G401 (cell line): ENCODE measurements around the gene ARF1. TPM values are rescaled to one million over a fixed set of nuclear protein-coding genes. Genes with fewer than 3 reads are reported as not detected.

ENCODE experiments used
- DNase-seq: peaks from one replicate; pipeline ENCODE4 v3.0.0-alpha.2; 2015; ENCODE audit warnings: low spot score
- in situ Hi-C: cut with HindIII; loops from 2 replicates; pipeline ENCODE4 v1.10.0; 2016; ENCODE audit warnings: low sequenced_read_pairs, mixed read lengths
- total RNA-seq: library from RNA; depleted of rRNA; stranded (reverse); fragments of >200 nt; shearing (Covaris generic); gene quantifications from 2 replicates; pipeline ENCODE4 v1.2.3, GENCODE V29; 2014

ARF1 gene
- total RNA-seq, 1 experiment from 2014 or later, result 328 TPM

DNA sequence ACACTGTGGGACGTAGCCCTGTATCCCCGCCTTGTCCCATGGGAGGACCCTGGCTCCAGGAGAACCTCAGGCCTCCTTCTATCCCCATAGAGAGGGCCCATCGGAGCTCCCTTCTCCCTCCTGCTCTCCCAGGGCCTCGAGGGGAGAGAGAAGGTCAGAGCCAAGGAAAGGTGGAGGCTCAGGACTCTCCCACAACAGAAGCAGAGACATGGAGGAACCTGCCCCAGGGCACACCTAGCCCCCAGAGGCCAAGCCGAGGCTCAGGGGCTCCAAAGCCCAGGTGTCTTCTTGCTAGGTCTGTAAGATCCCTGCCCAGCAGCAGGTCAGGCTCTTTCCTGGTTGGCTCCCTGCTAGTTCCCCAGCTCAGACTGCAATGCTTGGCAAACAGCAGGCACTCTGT, 34.4 kb upstream of the ARF1 start:
- no peak for DNase-seq
- in situ Hi-C loops, result no loop called here

DNA sequence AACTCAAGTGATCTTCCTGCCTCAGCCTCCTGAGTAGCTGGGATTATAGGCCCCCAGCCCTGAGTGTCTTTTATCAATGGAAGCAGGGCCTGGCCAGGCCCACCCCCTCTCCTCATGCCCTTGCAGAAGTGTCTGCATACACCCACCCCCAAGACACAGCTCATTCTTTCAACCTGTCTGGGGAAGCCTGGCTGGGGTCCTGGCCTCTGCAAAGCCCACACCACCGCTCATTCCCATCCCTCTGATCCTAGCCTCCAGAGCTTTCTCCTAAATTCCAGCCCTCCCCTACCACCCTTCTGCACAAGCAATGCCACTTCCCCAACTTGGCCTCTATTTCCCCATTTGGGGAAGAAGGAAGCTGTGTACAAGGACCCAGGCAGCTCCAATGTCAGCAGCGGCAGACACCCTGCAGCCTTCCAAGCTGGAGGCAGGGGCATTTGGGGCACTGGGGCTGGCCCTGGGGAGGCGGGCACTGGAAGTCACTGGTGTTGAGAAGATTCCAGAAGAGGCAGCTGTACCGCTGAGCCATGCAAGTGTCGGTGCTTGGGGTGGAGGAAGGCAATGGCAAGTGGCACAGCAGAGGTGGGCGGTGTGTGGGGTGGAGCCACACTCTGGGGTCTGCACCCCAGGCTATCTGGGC, 33.7 kb upstream of the ARF1 start:
- in situ Hi-C loops, result no loop called here
- no peak for DNase-seq

DNA sequence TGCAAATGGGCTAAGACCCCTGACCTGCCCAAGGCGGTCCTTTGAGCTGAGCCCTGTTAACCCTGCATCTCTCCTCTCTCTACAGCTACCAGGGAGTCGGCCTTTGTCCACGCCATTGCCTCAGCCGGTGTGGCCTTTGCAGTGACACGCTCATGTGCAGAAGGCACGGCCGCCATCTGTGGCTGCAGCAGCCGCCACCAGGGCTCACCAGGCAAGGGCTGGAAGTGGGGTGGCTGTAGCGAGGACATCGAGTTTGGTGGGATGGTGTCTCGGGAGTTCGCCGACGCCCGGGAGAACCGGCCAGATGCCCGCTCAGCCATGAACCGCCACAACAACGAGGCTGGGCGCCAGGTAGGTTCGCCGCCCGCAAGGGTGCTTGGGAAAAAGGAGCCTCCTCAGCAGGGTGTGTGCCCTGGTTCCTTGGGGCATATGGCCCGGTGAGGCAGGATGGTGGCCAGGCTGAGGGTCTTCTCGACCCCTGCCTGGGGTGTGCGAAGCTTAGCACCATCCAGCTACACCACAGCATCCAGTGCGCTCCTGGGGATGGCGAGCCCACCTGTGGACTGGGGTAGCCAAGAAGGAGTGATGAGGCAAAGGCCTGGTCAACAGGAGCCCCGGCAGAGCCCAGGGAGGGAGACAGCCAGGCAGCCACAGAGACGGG, 31.8 kb upstream of the ARF1 start:
- in situ Hi-C loops, result no loop called here
- no peak for DNase-seq

DNA sequence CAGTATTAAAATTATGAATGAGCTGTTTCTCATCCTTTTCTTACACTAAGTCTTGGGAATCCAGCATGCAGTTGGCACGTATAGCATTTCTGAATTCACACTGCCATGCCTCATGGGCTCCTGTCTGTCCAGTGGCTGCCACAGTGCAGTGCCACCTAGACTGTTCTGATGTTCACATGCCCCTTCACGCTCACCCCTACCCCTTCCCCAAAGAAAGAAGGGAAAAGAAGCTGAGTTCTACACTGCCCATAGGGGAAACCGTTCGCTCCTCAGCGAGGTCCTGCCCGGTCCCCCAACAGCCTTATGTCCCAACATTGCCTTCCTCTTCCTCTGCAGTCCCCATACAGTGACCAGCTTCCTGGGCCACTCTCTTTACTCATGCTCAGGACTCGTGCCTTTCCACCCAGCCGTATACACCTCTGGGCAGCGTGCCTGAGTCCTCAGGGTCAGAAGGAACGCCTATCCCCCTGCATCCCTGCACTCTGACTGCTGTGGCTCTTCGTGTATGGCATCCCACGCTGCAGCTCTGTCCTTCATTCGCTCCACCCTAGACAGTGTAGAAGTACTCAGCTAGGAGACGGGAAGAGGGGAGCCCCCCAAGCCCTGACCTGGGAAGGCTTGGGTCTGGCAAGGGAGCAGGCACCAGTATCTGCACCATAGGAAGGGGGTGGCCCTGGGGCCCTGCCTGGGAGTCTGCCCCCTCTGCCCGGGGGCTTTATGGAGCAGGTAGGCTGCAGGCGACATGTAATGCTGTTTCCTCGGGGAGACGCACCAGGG, 24.1 kb upstream of the ARF1 start:
- no peak for DNase-seq
- in situ Hi-C loops, result no loop called here

DNA sequence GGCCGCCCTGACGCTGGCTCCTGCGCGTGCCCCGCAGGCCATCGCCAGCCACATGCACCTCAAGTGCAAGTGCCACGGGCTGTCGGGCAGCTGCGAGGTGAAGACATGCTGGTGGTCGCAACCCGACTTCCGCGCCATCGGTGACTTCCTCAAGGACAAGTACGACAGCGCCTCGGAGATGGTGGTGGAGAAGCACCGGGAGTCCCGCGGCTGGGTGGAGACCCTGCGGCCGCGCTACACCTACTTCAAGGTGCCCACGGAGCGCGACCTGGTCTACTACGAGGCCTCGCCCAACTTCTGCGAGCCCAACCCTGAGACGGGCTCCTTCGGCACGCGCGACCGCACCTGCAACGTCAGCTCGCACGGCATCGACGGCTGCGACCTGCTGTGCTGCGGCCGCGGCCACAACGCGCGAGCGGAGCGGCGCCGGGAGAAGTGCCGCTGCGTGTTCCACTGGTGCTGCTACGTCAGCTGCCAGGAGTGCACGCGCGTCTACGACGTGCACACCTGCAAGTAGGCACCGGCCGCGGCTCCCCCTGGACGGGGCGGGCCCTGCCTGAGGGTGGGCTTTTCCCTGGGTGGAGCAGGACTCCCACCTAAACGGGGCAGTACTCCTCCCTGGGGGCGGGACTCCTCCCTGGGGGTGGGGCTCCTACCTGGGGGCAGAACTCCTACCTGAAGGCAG, 23.4 kb upstream of the ARF1 start:
- in situ Hi-C loops, result no loop called here
- DNase-seq, result no peak

DNA sequence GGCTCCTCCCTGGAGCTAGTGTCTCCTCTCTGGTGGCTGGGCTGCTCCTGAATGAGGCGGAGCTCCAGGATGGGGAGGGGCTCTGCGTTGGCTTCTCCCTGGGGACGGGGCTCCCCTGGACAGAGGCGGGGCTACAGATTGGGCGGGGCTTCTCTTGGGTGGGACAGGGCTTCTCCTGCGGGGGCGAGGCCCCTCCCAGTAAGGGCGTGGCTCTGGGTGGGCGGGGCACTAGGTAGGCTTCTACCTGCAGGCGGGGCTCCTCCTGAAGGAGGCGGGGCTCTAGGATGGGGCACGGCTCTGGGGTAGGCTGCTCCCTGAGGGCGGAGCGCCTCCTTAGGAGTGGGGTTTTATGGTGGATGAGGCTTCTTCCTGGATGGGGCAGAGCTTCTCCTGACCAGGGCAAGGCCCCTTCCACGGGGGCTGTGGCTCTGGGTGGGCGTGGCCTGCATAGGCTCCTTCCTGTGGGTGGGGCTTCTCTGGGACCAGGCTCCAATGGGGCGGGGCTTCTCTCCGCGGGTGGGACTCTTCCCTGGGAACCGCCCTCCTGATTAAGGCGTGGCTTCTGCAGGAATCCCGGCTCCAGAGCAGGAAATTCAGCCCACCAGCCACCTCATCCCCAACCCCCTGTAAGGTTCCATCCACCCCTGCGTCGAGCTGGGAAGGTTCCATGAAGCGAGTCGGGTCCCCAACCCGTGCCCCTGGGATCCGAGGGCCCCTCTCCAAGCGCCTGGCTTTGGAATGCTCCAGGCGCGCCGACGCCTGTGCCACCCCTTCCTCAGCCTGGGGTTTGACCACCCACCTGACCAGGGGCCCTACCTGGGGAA, 22.7 kb upstream of the ARF1 start:
- DNase-seq, result no peak
- in situ Hi-C loops, result no loop called here

DNA sequence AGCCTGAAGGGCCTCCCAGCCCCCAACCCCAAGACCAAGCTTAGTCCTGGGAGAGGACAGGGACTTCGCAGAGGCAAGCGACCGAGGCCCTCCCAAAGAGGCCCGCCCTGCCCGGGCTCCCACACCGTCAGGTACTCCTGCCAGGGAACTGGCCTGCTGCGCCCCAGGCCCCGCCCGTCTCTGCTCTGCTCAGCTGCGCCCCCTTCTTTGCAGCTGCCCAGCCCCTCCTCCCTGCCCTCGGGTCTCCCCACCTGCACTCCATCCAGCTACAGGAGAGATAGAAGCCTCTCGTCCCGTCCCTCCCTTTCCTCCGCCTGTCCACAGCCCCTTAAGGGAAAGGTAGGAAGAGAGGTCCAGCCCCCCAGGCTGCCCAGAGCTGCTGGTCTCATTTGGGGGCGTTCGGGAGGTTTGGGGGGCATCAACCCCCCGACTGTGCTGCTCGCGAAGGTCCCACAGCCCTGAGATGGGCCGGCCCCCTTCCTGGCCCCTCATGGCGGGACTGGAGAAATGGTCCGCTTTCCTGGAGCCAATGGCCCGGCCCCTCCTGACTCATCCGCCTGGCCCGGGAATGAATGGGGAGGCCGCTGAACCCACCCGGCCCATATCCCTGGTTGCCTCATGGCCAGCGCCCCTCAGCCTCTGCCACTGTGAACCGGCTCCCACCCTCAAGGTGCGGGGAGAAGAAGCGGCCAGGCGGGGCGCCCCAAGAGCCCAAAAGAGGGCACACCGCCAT, 21.9 kb upstream of the ARF1 start:
- DNase-seq, result no peak
- in situ Hi-C loops, result no loop called here

DNA sequence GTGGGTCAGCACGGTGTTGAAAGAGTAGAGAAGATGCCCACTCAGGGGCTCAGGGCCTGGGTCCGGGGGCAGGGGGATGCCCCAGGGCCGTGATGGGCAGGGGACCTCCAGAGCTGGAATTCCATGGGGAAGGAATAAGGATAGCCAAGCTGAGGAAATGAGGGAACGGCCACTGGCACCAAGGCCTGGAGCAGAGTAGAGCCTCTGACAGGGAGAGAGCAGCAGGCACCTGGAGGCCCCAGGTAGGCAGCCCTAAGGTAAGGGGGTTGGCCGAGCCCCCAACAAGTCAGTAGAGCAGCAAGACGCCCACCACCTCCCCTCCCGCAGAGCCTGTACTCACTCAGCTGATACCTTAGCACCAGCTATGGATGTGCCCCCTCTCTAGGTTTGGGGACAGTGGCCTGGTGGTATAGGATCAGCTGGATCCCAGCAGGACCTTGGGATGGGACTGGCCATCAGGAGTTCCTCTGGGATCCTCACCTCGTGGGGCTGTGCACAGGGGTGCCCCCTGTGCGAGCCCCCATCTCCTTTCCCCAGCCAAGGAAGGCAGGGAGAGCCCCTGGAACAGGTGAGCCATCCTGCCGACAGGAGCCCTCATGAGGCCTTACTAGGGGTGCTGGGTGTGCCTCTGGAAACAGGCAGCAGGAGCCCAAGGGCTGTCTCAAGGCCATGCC, 21.0 kb upstream of the ARF1 start:
- no peak for DNase-seq
- in situ Hi-C loops, result no loop called here

DNA sequence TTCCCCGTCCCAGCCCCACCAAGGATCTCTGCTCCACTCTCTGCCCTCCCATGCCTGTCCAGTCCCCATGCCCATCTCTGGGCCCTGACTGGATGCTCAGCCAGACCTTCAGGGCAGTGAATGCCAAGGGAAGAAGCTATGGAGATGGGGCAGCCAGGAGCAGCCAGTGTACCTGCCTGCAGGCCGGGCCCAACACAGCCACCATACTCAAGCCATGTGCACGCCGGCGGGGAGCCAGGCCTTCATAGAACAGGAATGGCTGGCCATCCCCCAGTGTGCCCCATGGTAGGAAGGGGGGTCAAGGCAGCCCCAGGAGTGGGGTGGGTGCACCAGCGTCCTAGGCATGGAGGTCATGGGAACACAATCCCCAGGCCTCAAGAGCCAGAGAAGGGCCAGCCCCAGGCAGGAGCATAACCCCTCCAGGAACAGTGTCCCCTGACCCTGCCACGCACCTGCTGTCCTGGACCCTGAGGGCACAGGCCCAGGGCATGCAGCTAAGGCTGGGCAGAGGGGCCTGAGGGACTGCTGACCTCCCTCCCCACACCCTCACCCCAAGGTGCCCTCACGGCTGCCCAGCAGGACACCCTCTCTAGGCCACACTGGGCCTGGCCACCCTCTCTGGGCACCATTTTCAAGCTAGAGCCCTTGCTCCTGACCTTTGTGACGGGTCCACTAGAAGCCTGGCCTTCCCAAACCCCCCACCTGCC, 20.3 kb upstream of the ARF1 start:
- in situ Hi-C loops, result no loop called here
- DNase-seq, result no peak

DNA sequence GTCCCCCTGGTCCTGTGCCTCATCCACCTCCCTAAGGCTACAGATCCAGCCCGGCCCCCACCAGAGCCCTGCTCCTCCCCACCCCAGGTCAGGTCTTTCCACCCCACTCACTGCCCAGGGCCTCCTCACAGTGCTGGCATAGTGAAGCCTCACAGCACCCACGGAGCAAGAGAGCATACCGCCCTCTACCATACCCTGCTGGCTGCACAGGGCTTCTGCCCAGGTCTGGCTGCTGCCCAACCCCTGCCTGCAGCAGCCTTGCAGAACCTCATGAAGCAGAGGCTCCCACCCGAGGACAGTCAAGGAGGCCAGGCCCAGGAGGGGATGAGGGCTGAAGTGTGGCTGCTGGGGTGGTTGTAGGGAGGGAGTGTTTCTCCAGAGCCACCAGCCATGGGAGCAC, 19.7 kb upstream of the ARF1 start:
- in situ Hi-C loops, result no loop called here
- no peak for DNase-seq

DNA sequence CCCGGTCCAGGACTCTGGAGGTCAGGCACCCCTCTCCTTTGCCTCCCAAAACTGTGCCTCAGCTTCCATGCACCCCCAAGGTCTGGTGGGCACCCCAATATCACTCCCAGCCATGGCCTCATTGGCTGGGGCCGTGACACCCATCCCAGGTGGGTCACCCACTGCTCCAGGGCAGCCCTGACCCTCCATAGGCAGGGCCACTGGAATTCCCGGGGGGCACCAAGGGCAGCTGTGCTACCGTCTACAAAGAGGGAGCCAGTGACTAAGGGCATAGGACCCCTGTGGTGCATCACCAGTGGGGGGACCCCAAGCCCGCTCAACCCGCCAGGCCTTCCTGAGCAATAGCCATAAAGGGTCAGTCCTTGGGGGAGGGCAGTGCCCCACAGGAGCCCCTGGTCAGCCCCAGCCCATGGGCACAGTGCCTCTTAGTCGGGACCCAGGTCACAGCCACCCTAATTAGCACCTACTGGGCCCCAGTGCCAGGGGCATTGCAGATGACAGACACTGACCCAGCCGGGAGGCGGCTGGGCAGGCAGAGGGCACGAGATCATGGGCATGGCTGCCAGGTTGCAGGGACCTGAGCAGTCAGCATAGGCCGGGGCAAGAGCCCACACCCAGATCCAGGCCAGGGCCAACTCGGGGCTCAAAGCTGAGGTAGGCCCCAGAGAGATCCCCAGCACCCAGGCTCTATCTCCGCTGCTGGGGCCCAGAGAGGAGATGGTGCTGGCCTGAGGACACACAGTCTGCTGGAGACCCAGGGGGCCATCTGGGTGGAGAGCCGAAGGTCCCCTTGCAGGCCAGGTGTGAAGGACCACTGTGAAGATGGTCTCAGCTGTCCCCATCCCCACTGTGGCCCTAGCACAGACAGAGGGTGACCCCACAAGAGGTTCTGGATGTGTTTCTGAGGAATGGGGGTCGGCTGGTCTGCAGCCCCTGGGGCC, 19.0 kb upstream of the ARF1 start:
- DNase-seq, result no peak
- in situ Hi-C loops, result no loop called here

DNA sequence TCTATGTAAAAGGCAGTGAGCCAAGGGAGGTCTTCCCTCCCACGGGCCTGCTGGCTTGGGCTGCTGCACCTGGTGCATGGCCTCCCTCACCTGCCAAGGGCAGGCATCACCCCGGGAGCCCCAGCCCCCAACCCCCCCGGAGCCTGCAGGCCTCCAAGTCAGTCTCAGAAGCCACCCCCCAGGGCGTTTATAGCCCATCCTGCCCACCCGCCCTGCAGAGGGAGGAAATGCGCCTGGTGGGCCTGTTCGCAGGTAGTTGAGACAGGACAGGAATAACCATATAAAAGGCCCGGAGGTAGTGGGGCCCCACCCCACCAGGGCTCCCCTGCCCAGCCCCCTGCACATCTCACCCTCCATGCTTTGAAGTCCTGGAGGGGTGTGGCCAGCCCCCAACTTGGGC, 18.2 kb upstream of the ARF1 start:
- no peak for DNase-seq
- in situ Hi-C loops, result no loop called here

DNA sequence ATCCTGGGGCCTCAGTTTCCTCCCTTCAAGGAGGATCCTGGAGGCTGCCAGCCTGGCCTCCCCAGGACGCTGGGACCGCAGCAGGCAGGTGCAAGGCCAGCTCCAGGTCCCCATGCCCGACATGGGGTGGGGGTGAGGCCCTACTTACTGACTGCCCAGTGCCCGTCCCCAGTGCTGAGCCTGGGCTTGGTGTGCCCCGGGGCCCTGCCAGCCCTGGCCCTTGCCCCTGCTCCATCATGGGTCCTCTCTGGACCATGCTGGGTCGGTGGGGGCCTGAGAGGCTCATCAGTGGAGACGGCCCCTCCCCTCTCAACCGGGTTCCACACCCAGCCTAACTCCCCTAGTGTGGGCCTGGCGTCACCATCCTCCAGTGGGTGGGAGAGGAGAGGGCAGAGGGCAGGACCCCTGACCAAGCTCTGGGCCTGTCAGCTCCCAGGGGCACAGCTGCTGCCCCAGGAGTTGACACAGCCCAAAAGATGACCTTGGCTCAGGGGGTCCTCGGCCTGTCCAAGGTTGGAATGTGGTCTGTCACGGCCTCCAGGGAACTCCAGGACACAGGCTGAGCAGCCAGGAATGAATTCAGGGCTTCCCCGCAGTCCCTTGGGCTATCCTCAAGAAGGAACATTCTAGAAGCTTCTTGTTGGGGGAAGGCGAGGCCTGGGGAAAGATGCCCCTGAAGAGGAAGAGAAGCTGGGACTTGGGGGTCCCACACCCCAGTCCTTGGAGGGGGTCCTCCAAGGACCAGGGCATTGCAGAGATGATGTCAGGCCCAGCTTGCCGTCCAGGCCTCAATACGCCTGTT, 17.6 kb upstream of the ARF1 start:
- no peak for DNase-seq
- in situ Hi-C loops, result no loop called here

DNA sequence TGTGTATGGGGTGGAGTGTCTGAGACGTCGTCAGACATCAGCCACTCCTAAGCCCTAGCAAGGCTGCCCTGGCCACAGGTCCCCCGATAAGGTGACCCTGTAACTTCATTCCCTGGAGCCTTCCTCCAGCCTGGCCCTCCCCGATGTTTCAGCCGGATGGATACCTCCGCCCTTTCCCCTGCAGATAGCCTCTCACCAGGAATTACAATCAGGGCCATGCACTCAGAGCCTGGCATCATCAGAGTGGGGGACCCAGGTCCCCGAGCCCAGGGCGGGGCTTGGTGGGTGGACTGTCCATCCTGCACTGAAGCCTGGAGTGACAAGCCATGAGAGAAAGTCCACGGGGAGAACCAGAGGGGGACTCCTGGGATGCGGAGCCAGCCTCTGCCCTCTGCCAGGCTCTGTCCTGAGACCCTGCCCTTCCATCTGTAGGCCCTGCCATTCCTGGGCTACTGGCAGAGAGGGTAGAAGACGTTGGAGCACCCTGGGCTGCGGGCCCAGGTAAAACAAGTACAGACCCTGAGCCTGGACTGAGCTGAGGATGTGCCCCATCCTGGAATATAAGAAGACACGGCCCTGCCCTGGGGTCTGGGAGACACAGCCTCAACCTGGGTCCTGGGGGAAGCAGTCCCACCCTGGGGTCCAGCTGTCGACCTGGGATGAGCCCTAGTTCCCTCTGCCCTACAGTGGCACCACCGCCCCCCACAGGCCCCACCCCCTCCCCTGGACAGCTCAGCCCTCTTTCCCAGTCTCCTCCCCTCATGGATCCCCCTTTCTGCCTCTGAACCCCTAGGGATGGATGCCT, 16.8 kb upstream of the ARF1 start:
- DNase-seq, result no peak
- in situ Hi-C loops, result no loop called here

DNA sequence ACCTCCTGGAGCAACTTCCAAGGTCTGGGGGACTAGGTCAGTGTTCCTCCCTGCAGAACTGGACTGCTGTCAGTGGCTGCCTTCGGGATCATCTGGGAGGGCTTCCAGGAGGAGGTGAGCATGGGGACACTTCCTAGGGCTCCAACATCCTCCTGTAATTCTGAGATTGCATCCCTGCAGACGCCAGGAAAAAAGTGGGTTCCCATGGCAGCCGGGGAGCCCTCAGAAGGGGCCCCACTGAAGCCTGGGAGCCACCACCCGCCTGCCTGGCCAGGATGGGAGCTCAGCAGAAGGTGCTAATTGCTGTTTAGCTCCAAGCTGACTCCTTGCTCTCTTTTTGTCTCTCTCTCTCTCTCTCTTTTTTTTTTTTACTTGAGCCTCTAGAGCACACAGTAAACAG, 16.1 kb upstream of the ARF1 start:
- DNase-seq, result no peak
- in situ Hi-C loops, result no loop called here
